ENCODE measurements around the gene PELI2.
"Not testable (repeated sequence)": the region's sequence is repeated elsewhere in the genome, so short reads cannot be mapped to it uniquely, and the experiment has no call there.

The PELI2 gene

DNA sequence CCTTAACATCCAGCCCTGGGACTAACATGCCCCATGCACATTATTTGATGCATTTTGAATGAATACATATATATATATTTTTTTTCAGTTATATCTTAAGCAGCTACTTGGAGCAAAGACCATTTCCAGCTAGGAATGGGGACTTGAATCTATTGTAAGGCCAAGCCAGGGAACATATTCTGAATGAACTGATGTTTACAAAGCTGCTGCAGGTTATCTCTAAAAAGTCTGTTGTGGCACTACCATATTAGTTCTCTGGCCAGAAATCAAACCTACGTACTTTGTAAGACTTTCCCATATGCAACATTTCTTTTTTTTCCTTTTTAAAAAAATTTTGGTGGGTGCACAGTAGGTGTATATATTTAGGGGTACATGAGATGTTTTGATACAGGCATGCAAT is 43.4 kb downstream of the PELI2 start:
- no peak for DNase-seq (ENCODE audit: low read depth)
- H3K4me3 ChIP-seq (ENCODE audit: low read depth, low read length) = no peak overlapping the region

- no peak overlapping the region for H3K4me3 ChIP-seq (ENCODE audit: low read depth, low read length)
- no peak for DNase-seq (ENCODE audit: low read depth)
Observed at GRCh38 chr14:56162476-56162875, 44.3 kb downstream of the PELI2 start.

DNA sequence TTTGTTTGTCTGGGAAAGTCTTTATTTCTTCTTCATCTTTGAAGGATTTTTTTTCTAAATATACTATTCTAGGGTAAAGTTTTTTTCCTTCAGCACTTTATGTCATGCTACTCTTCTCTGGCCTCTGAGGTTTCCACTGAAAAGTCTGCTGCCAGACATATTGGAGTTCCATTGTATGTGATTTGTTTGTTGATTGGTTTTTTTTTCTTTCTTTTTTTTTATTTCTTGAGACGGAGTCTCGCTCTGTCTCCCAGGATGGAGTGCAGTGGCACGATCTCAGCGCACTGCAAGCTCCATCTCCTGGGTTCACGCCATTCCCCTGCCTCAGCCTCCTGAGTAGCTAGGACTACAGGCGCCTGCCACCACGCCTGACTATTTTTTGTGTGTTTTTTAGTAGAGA is 48.4 kb downstream of the PELI2 start:
- H3K4me3 ChIP-seq (ENCODE audit: low read depth, low read length); DNase-seq (ENCODE audit: low read depth): not testable (repeated sequence)

- no peak for DNase-seq (ENCODE audit: low read depth)
- no peak overlapping the region for H3K4me3 ChIP-seq (ENCODE audit: low read depth, low read length)
Observed at GRCh38 chr14:56168007-56168616, 49.9 kb downstream of the PELI2 start.

DNA sequence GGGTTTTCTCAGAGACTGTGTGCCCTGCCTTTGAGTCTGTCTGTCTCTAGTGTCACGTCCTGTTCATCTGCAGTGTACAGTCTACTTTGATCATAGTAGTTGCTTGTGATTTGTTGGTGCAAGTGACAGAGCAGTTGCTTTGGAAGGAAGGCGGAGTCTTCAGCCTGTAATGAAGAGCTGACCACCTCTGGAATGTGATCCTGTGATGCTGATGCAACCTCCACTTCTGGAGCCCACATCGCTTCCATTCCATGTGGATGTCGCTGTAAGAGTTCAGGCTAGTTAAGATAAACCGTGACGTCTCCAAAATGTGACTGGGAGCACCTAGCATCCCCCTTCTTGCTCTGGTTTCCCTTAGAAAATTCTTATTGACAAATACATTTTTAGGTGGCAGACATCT is 51.8 kb downstream of the PELI2 start:
- DNase-seq (ENCODE audit: low read depth) = no peak
- no peak overlapping the region for H3K4me3 ChIP-seq (ENCODE audit: low read depth, low read length)

DNA sequence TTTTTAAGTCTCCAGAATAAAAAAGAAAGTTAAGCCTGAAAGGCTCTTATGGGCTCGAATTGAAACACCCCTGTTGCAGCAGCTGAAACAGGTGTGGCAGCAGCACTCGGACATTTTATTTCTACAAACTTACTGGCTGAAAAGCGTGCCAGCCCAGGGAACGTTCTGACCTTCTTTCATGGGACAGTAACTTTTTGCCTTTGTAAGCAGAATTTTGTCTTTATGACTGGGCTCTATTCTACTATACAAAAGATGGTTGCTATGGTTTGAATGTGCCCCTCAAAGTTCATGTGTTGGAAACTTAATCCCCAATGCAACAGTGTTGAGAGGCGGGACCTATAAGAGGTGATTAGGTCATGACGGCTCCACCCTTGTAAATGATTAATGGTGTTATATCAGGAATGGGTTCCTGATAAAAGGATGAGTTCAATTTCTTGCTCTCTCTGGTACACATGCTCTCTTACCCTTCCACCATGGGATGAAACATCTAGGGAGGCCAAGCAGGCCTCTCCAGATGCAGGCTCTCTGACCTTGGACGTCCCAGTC is 52.7 kb downstream of the PELI2 start:
- no peak for DNase-seq (ENCODE audit: low read depth)
- H3K4me3 ChIP-seq (ENCODE audit: low read depth, low read length) = no peak overlapping the region

- no peak overlapping the region for H3K4me3 ChIP-seq (ENCODE audit: low read depth, low read length)
- no peak for DNase-seq (ENCODE audit: low read depth)
Observed at GRCh38 chr14:56172074-56172473, 53.9 kb downstream of the PELI2 start.

GRCh38 chr14:56172571-56172971 is 54.4 kb downstream of the PELI2 start:
- DNase-seq (ENCODE audit: low read depth) = peak; percentile 49
- no peak overlapping the region for H3K4me3 ChIP-seq (ENCODE audit: low read depth, low read length)

DNA sequence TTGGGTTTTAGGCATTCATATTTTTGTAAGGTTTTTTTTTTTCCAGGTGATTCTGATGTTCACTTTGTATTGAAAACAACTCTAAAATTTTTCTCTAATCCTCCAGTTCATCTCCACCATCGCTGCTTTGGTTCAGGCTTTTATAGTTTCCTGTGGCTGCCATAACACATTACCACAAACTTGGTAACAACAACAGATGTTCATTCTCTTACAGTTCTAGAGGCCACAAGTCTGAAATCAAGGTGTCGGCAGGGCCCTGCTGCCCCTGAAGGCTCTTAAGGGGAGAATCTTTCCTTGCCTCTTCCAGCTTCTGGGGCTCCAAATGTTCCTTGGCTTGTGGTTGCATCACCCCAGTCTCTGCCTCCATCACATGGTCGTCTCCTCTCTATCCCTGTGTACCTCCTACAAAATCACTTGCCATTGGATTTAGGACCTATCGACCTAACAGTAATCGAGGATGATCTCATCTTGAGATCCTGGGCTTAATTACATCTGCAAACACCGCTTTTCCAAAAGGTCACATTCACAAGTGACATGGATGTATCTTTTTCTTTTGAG is 55.2 kb downstream of the PELI2 start:
- H3K4me3 ChIP-seq (ENCODE audit: low read depth, low read length) = no peak overlapping the region
- no peak for DNase-seq (ENCODE audit: low read depth)

GRCh38 chr14:56175773-56176172 is 57.6 kb downstream of the PELI2 start:
- H3K4me3 ChIP-seq (ENCODE audit: low read depth, low read length) = no peak overlapping the region
- DNase-seq (ENCODE audit: low read depth) = no peak

- DNase-seq (ENCODE audit: low read depth) = no peak
- no peak overlapping the region for H3K4me3 ChIP-seq (ENCODE audit: low read depth, low read length)
Observed at GRCh38 chr14:56176530-56176929, 58.3 kb downstream of the PELI2 start.

DNA sequence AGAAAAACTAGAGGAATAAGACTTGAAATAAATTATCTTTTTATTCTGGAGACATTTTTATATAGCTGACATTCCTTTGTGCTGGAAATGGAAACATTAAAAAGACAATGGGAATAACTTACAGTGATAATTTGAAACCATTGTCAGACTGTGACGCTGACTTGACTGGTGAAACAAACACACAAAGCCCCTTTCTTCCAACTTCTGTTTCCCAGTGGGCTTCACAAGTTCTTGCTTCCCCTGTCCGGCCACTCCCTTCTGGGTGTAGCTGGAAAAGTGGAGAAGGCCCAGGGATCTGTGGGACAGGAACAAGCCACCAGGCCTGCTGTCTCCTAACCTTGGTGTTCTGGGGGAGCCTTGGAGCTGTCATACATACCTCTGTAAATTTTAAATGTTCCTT is 58.8 kb downstream of the PELI2 start:
- DNase-seq (ENCODE audit: low read depth) = no peak
- H3K4me3 ChIP-seq (ENCODE audit: low read depth, low read length) = no peak overlapping the region

DNA sequence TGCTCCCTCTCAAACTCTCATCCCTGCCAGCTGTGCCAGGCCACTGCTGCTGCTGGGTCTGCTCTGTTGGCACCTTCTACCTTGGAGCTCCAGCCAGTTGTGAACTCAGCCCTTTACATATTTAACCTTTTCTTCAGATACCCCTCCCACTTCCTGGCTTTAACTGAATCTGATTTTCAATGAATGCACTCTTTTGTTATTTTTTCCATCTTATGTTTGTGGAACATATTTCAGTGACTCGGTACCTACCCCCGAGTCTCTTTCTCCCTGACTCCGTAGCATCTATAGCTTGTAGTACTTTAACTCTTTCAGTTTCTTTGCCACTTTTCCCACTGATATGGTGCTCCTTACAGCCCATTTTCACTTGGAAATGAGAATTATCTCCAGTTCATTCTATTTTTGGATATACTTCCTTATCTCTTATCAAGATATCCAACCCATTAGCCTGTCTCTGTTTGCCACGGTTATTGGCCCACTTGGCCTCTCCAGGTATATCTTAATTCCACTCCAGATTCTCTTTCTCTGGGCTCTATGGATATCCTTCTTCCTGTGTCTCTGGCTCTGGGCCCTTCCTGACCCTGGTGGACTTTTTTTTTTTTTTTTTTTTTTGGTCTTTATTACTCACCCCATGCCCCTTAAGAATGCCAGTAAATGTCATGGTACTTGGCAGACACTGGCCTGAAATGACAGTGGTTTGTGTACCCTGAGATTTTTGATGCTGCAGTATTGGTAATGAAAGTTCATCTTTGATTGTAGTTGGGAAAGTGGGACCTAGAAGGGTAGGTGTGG is 62.7 kb downstream of the PELI2 start:
- no peak for DNase-seq (ENCODE audit: low read depth)
- H3K4me3 ChIP-seq (ENCODE audit: low read depth, low read length) = no peak overlapping the region

- DNase-seq (ENCODE audit: low read depth) = no peak
- no peak overlapping the region for H3K4me3 ChIP-seq (ENCODE audit: low read depth, low read length)
Observed at GRCh38 chr14:56181681-56182085, 63.5 kb downstream of the PELI2 start.

- no peak for DNase-seq (ENCODE audit: low read depth)
- H3K4me3 ChIP-seq (ENCODE audit: low read depth, low read length) = no peak overlapping the region
Observed at GRCh38 chr14:56182410-56182809, 64.2 kb downstream of the PELI2 start.

GRCh38 chr14:56183631-56184157 is 65.5 kb downstream of the PELI2 start:
- no peak for DNase-seq (ENCODE audit: low read depth)
- H3K4me3 ChIP-seq (ENCODE audit: low read depth, low read length) = no peak overlapping the region

- no peak overlapping the region for H3K4me3 ChIP-seq (ENCODE audit: low read depth, low read length)
- no peak for DNase-seq (ENCODE audit: low read depth)
Observed at GRCh38 chr14:56185992-56186391, 67.8 kb downstream of the PELI2 start.

- no peak overlapping the region for H3K4me3 ChIP-seq (ENCODE audit: low read depth, low read length)
- DNase-seq (ENCODE audit: low read depth) = no peak
Observed at GRCh38 chr14:56187736-56188135, 69.5 kb downstream of the PELI2 start.

DNA sequence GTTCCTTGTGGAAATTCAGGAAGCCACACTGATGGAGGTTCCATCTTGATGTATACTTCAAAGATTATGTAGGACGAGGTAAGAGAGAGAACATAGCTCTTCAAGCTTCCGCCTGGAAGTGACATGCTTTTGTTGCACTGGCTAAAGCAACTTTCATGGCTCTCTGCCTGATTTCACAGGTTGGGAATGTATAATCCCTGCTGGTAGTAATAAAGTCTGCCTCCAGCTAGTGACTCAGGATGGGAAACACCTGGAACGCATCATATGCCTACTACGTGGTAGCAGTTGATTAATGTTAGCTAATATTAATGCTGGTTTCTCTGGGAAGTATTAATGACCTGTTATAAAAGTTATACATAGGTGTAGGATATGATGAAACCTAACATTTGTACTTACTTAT is 71.1 kb downstream of the PELI2 start:
- peak; percentile 37 for DNase-seq (ENCODE audit: low read depth)

DNA sequence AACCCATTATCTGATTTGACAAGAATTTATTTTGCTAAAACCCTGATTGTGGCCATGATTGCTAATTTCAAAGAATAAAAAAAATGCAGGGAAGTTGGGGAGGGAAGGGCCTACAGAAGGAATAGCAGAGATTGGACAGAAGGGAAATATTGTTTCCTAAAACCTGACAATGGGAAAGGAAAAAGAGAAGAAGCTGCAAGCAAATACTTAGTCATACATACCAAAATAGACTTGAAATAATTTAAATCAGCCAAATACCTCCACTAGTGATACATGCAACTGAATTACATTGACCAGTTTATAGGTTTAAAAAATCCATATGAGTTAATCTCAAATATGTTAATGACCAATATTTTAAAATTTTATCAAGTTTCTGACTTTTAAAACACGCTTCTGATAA is 75.1 kb downstream of the PELI2 start:
- H3K4me3 ChIP-seq (ENCODE audit: low read depth, low read length) = no peak overlapping the region
- DNase-seq (ENCODE audit: low read depth) = no peak

More for the DNA sequence above, 71.1 kb downstream of the PELI2 start:
- H3K4me3 ChIP-seq (ENCODE audit: low read depth, low read length) = no peak overlapping the region

Measured in skeletal muscle cell (primary cell).